ENCODE data around the gene SPINK2.

- no peak for TF ChIP-seq CTCF (IDR thresholded peaks at IDR 0.05)
- TF ChIP-seq POLR2A (IDR thresholded peaks at IDR 0.05) = no peak
Measured at GRCh38 chr4:56803471-56803870, 18.0 kb downstream of the SPINK2 start.
